Activated CD4-positive, alpha-beta memory T cell treated with anti-CD3 and anti-CD28 coated beads, Interleukin-2, amount 10 ng/mL, durations not matched to agents 7 days and 5 days (primary cell): ENCODE measurements around the gene ATP8B4. TPM values are rescaled to one million over a fixed set of nuclear protein-coding genes. Genes with fewer than 3 reads are reported as not detected.

ENCODE experiments used
- total RNA-seq, 2 experiments: library from RNA; stranded (reverse); gene quantifications; one replicate each; pipeline ENCODE4 v1.2.3, GENCODE V29; 2021

The ATP8B4 gene
- total RNA-seq, 2 experiments from 2014 or later, result 19.9 to 20.7 TPM

Other genes with a start within 250 kb of the ATP8B4 start
- gene SLC27A2, start 63.0 kb upstream of the ATP8B4 start, total RNA-seq, result 10 to 100 TPM; 29.5 to 30.3 TPM
- under 1 TPM in 1 of 2 experiments, not detected in 1; 0.08 TPM for gene HDC, start 146.5 kb upstream of the ATP8B4 start, total RNA-seq
- gene GABPB1, start 236.0 kb upstream of the ATP8B4 start, total RNA-seq, result 10 to 100 TPM; 37.5 to 38.1 TPM